Urinary bladder (tissue), 4 donors: ENCODE measurements around the gene KCND3. TPM values are rescaled to one million over a fixed set of nuclear protein-coding genes. Genes with fewer than 3 reads are reported as not detected.

Source experiments
- DNase-seq: peaks from one replicate; pipeline ENCODE4 v3.0.0-alpha.2; 2015; ENCODE audit errors: extremely low spot score
- H3K27ac ChIP-seq: one replicate; pipeline ENCODE4 v1.5.1; 2013; ENCODE audit warnings: low read depth, mild to moderate bottlenecking, moderate library complexity
- H3K36me3 ChIP-seq: one replicate; pipeline ENCODE4 v1.6.1; 2013; ENCODE audit warnings: mild to moderate bottlenecking, moderate library complexity; ENCODE audit not compliant: insufficient read depth
- H3K4me1 ChIP-seq: one replicate; pipeline ENCODE4 v1.6.1; 2013; ENCODE audit warnings: mild to moderate bottlenecking, moderate library complexity; ENCODE audit not compliant: insufficient read depth
- H3K4me3 ChIP-seq: one replicate; pipeline ENCODE4 v1.5.1; 2013; ENCODE audit warnings: low read depth, low read length
- WGBS: extraction: QIAGEN DNeasy Blood & Tissue Kit; methylation state at CpG from one replicate; pipeline ENCODE4 v1.1.7; 2013; 5-methylcytosine and 5-hydroxymethylcytosine counted together
- polyA plus RNA-seq: library from polyadenylated mRNA; stranded (reverse); fragments of 200-250 nt; gene quantifications from one replicate; pipeline ENCODE4 v1.2.3, GENCODE V29; 2013
- total RNA-seq: library from RNA; depleted of rRNA; stranded (reverse); fragments of >200 nt; gene quantifications from one replicate; pipeline ENCODE4 v1.2.3, GENCODE V29; 2014
- donor health status: healthy with polysubstance abuse.
- donor health status: healthy.

KCND3 gene
- total and polyA plus RNA-seq, 2 donors = 5.4 to 10.0 TPM

DNA sequence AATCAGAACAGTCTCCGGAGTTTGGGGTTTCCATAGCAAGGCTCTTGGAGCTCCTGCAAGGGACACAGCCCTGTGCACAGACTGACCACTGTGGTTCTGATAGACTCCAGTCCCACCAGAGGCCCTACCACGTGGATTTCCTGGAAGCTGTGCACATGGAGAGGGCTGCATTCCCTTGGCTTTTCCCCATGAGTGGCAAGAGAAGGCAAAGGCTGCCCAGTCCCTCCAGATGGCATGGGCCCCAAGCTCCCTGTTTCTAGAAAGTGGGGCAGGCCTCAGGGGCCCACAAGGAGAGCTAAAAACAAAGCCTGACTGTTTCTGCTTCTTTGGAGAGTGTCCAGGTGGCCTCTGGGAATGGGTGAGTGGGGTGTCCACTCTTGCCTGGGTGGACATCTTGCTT is 146.3 kb downstream of the KCND3 start:
- no peak for DNase-seq
- whole genome bisulfite sequencing = 60% methylated on average over 2 of the region's 2 CpGs
- Histone ChIP-seq H3K4me1 (no peaks in the 10 kb centered on the region), H3K27ac (no peak overlapping the region), H3K4me3 (no peak overlapping the region), H3K36me3 (no peaks in the 10 kb centered on the region)

DNA sequence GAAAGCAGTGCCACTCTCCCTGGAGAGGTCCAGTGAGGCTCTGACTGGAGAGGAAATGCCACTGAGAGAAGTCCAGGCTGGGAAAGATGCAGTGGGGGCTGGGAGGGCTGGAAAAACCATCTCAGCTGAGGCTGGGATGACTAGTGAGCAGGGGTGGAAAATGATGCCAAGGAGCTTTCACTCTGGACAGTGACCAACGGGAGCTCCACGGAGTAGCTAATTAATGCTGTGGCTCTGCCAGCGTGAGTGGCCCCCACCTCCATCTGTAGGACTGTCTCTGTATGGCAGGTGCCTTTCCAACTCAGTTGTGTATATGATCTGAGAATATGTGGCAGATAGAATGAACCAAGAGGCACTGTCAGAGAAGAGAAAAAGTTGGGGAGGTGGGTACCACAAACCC is 147.1 kb downstream of the KCND3 start:
- H3K4me3 ChIP-seq = no peak overlapping the region
- no peak for DNase-seq
- WGBS = 76% methylated on average over 3 of the region's 3 CpGs
- no peak overlapping the region for H3K27ac ChIP-seq
- H3K4me1 ChIP-seq = no peaks in the 10 kb centered on the region
- H3K36me3 ChIP-seq = no peaks in the 10 kb centered on the region

DNA sequence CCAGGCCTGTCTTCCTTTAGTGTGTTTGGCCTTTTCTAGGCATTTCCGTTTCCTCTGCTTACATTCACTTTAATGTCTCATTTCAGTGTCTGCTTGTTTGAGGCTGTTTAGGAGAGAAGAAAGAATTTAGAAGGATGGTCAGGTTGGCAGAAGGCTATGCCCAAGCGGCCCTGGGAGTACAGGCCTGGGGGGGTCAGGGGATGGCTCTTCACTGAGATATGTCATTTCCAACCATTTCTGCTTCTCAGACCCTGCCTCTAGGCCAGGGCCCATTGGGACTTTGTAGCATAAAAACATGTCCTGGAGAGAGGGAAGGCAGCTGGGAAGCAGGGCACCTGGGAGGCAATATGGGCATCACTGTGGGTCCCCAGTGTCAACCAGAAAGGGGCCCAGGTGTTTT is 147.7 kb downstream of the KCND3 start:
- DNase-seq = no peak
- Histone ChIP-seq H3K4me3 (no peak overlapping the region), H3K36me3 (no peaks in the 10 kb centered on the region), H3K27ac (no peak overlapping the region), H3K4me1 (no peaks in the 10 kb centered on the region)
- WGBS = 86% methylated on average over 2 of the region's 2 CpGs

DNA sequence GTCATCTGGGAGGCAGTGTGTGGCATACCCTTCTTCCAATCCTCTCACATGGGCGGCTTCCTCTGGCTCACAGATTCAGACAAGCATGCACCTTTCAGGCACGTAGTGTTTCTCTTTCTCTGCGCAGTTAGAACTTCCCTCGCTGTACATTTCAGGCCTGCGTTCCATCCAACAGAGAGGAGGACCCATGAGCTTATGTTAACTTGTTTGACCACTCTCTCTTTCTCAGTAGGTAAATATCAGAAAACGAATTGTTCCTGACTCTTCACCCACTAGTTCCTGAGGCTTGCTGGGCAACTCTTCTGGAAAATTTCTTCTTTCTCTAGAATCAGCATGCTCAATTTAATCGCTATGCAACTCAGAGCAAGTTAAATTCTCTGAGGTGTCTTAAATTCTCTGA is 148.3 kb downstream of the KCND3 start:
- Histone ChIP-seq H3K36me3 (no peaks in the 10 kb centered on the region), H3K4me1 (no peaks in the 10 kb centered on the region), H3K27ac (no peak overlapping the region), H3K4me3 (no peak overlapping the region)
- WGBS = 82% methylated on average over 7 of the region's 7 CpGs
- DNase-seq = no peak

DNA sequence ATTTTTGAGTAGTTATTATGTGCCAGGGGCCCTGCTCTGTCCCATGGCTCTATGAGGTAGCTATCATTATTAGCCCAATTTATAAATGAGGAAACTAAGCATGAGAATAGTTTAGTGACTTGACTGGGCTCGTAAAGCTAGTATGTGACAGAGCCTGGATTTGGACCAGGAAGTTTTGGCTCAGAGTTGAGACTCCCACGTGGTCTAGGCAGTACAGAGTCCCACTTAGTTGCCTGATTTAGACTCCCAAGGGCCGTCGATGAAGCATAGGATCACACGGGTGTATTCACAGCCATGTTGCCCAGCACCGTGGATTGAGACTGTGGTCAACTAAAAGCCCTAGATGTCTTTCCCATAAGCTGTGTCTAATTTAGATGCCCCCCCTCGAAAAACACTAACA is 152.1 kb downstream of the KCND3 start:
- no peak overlapping the region for H3K27ac ChIP-seq
- no peaks in the 10 kb centered on the region for H3K36me3 ChIP-seq
- no peak for DNase-seq
- 45% methylated on average over 7 of the region's 7 CpGs for WGBS
- H3K4me3 ChIP-seq = no peak overlapping the region
- H3K4me1 ChIP-seq = no peaks in the 10 kb centered on the region

DNA sequence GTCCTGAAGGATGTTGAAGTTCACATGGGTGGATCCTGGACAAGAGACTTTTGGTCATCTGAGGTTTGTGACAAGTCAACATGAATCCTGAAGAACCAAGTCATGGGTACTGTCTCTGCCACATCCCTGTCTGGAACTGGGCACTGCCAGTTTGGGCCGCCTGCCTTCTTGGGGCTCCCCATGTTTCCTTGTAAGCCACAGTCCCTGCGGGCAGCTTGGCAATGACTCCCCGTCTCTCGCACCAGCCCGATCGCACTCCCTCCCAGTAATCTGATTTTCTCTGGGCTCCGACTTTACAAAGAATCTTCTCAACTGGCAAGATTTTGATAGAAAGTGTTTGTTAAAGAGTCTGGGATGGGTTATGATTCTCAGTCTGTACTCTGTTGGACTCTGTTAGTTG is 153.4 kb downstream of the KCND3 start:
- H3K27ac ChIP-seq = no peak overlapping the region
- no peaks in the 10 kb centered on the region for H3K4me1 ChIP-seq
- WGBS = 96% methylated on average over 7 of the region's 7 CpGs
- DNase-seq = no peak
- H3K36me3 ChIP-seq = no peaks in the 10 kb centered on the region
- no peak overlapping the region for H3K4me3 ChIP-seq

DNA sequence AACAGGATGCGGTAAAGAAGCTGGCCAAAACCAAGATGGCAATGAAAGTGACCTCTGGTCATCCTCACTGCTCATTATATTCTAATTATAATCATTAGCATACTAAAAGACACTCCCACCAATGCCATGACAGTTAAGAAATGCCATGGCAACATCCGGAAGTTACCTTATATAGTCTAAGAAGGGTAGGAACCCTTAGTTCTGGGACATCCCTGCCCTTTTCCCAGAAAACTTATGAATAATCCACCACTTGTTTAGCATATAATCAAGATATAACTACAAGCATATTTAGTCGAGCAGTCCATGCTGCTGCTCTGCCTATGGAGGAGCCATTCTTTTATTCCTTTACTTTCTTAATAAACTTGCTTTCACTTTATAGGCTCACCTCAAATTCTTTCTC is 154.0 kb downstream of the KCND3 start:
- no peaks in the 10 kb centered on the region for H3K36me3 ChIP-seq
- WGBS = 88% methylated on average over 3 of the region's 3 CpGs
- no peaks in the 10 kb centered on the region for H3K4me1 ChIP-seq
- H3K4me3 ChIP-seq = no peak overlapping the region
- H3K27ac ChIP-seq = no peak overlapping the region
- no peak for DNase-seq

DNA sequence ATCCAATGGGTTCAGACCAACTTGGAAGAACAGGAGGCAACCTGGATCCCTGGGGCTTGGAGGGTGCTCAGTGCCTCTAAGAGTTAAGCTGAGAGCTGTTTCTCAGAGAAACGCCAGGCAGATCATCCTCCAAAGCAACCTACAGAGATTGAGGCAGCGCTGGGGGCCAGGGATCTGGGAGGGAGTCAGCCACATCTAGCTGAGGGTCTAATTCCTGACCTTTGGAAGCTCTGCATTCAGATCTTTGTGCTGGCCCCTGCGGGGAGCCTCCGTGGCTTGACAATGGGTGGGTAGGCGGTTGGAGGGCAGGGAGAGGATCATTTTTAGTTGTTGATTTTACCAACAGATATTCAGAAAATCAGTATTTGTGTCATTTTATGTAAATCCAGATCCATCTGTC is 154.5 kb downstream of the KCND3 start:
- Histone ChIP-seq H3K27ac (no peak overlapping the region), H3K4me1 (no peaks in the 10 kb centered on the region), H3K36me3 (no peaks in the 10 kb centered on the region), H3K4me3 (no peak overlapping the region)
- 79% methylated on average over 5 of the region's 5 CpGs for WGBS
- DNase-seq = no peak

DNA sequence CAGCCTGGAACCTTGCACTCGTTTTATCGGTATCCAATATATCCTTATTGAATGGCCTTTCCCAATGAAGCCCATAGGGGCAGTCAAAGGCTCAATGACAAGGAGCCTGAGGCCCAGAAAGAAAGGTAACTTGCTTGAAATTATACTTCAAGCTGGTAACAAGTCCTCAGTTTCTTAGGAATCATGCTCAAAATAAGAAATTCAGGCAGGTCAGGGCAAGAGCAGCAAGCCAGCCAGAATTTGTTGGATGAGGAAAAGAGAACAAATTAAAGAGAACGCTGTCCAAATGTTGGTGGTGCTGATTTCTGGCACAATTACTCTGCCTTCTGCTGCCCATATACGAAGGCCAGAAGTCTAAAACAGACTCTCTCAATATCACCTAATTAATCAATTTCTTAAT is 156.1 kb downstream of the KCND3 start:
- no peak for DNase-seq
- Histone ChIP-seq H3K4me3 (no peak overlapping the region), H3K27ac (no peak overlapping the region), H3K36me3 (no peaks in the 10 kb centered on the region), H3K4me1 (no peaks in the 10 kb centered on the region)
- WGBS = 73% methylated on average over 4 of the region's 4 CpGs

DNA sequence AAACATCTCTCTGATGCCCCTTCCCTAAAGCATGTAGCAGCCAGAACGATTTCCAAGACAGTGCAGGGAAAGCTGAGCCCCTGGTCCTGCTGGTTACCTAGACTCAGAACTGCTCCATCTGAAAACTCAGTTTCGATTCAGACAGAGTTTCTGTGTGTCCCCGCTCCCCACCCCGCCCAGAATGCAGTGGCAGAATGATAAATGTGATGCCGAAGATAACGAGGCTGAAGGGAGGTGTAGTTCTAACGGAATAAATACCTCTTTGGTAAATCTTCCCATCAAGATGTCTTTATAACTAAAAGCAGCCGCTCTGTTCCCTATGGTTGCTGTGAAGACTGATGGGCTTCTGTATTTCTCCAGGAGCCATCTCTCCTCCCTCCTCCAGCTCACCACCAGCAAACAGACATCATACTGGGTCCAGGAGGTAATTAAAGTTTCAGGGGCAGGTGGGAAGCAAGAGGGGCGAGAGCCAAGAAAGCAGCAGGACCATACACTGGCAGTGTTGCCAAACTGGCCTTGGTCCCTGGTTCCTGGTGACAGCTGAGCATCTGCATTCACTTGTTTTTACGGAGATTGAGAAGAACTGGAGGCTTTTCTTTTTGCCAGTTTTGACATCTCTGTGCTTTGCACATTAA is 156.8 kb downstream of the KCND3 start:
- 79% methylated on average over 10 of the region's 10 CpGs for WGBS
- no peak for DNase-seq

DNA sequence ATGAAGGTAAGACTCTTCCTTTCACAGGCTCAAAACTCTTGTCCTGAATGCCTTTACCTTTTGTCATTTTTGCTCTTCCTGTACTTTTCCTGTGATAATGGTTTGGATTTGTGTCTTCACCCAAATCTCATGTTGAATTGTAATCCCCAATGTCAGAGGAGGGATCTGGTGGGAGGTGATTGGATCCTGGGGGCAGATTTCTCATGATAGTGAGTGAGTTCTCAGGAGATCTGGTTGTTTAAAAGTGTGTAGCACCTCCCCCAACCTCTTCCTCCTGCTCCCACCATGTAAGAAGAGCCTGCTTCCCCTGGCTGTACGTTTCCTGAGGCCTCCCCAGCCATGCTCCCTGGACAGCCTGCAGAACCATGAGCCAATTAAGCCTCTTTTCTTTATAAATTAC is 158.3 kb downstream of the KCND3 start:
- H3K36me3 ChIP-seq = no peaks in the 10 kb centered on the region
- 52% methylated on average over 1 of the region's 1 CpG for WGBS
- H3K4me1 ChIP-seq = no peaks in the 10 kb centered on the region
- DNase-seq = no peak
- no peak overlapping the region for H3K4me3 ChIP-seq
- no peak overlapping the region for H3K27ac ChIP-seq

More for the DNA sequence above, 156.8 kb downstream of the KCND3 start:
- no peaks in the 10 kb centered on the region for H3K36me3 ChIP-seq
- H3K4me1 ChIP-seq = no peaks in the 10 kb centered on the region
- H3K27ac ChIP-seq = no peak overlapping the region
- no peak overlapping the region for H3K4me3 ChIP-seq

DNA sequence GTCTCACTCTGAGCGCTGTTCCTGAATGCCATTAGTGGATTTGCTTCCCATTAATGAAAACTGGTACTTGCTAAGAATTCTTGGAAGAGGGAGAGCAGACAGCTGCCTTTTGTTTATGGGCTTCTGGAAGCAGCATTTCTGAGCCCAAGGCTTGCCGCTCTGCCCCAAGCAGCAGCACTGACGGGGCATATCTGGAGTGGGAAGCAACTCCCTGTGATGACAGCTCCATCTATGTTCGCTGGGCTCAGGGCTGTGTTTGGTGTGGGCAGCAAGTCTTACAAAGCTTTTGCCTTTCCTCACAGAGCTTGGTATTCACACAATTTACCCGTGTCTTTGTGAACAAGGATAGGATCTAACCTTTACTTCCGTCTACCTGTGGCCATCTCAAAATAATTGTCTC is 161.5 kb downstream of the KCND3 start:
- H3K4me3 ChIP-seq = no peak overlapping the region
- no peak for DNase-seq
- H3K36me3 ChIP-seq = no peaks in the 10 kb centered on the region
- WGBS = 75% methylated on average over 6 of the region's 6 CpGs
- no peaks in the 10 kb centered on the region for H3K4me1 ChIP-seq
- no peak overlapping the region for H3K27ac ChIP-seq

DNA sequence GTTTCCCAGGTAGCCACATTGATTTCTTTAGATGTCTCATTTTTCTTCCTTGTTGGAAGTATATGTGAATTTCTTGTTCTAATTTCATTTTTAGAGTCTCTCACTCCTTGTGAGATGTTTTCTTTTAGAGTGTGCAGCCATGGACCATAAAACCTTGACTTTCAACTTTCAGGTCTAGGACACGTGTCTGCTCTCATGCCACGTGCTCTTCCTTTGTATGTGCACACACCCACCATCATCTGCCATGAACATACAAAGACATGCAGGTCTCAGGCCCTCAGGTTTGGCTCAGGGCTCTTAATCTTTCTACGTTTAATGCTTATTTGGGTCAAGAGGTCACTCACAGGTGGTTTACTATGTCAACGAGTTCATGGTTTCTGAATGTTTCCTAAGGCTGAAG is 163.2 kb downstream of the KCND3 start:
- Histone ChIP-seq H3K27ac (no peak overlapping the region), H3K4me3 (no peak overlapping the region), H3K36me3 (no peaks in the 10 kb centered on the region), H3K4me1 (no peaks in the 10 kb centered on the region)
- 75% methylated on average over 4 of the region's 4 CpGs for WGBS
- no peak for DNase-seq

DNA sequence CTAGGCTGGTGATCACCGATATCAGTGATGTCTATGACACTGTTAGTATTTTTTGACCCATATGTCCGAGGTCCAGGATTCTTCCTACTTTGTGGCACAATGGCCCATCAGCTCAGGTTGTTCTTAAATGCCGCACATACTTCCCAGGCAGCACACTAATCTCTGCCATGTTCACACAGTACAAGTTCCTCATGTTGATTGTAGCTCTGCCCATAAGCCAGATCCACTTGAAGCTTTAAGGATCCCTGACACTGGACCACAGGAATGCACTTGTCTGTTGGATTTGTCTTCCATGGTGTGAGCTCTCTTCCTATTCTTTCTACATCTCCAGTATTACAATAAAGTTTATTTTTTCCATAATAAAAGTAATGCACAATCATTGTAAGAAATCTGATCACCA is 164.3 kb downstream of the KCND3 start:
- Histone ChIP-seq H3K4me1 (no peaks in the 10 kb centered on the region), H3K27ac (no peak overlapping the region), H3K36me3 (no peaks in the 10 kb centered on the region), H3K4me3 (no peak overlapping the region)
- 92% methylated on average over 3 of the region's 3 CpGs for WGBS
- no peak for DNase-seq

DNA sequence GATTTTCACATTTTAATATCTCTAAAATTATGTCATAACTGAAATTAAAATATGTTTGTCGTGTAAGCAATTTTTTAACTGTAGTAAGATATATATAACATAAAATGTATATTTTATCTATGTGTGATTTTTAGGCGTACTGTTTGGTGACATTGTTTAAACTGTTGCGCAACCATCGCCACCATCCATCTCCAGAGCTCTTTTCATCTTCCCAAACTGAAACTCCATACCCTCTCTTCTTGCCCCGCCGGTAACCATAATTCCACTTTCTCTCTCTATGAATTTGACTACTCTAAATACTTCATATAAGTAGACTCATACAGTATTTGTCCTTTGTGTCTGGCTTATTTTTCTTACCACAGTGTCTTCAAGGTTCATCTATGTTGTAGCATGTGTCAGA is 167.3 kb downstream of the KCND3 start:
- no peak for DNase-seq
- 93% methylated on average over 6 of the region's 6 CpGs for WGBS
- H3K27ac ChIP-seq = no peak overlapping the region
- H3K4me1 ChIP-seq = no peaks in the 10 kb centered on the region
- no peaks in the 10 kb centered on the region for H3K36me3 ChIP-seq
- no peak overlapping the region for H3K4me3 ChIP-seq
